8988T (cell line): Measurements from ENCODE around the gene NFE2L2.
"Not testable (repeated sequence)": the region's sequence is repeated elsewhere in the genome, so short reads cannot be mapped to it uniquely, and the experiment has no call there.

Experiments used
- DNase-seq: peaks from one replicate; pipeline ENCODE4 v3.0.0; 2011

NFE2L2 gene

GRCh38 chr2:177264693-177265587 lies at the start of gene NFE2L2:
Gene NFE2L2 (minus strand): TSS chr2:177264727. CDS start chr2:177264576, 151 bp downstream.
- peak; percentile 77 for DNase-seq

GRCh38 chr2:177314194-177314593 lies 49.7 kb upstream of the NFE2L2 start:
- DNase-seq, result no peak

- no peak for DNase-seq
Observed at GRCh38 chr2:177313162-177313781, 48.7 kb upstream of the NFE2L2 start.

- no peak for DNase-seq
Observed at GRCh38 chr2:177312562-177312961, 48.0 kb upstream of the NFE2L2 start.

- DNase-seq, result not testable (repeated sequence)
Observed at GRCh38 chr2:177309672-177310309, 45.3 kb upstream of the NFE2L2 start.

- DNase-seq, result no peak
Observed at GRCh38 chr2:177306550-177306949, 42.0 kb upstream of the NFE2L2 start.

DNA sequence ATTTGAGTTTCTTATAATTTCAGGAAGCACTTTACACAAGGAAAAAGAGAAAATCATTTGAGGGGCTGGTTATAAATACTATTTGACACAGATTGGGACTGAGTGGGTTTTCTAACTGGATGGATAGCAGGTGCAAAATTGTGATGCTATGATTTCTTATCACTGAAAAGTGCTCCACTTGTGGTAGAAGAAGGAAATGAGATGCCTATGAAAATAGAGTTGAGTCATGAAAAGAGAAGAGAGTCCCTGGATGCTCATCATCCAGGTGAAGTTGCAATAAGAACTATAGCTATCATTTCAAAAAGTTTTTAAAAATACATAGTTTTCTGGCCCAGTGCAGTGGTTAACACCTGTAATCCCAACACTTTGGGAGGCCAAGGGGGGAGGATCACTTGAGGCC lies 39.4 kb upstream of the NFE2L2 start:
- DNase-seq, result no peak

DNA sequence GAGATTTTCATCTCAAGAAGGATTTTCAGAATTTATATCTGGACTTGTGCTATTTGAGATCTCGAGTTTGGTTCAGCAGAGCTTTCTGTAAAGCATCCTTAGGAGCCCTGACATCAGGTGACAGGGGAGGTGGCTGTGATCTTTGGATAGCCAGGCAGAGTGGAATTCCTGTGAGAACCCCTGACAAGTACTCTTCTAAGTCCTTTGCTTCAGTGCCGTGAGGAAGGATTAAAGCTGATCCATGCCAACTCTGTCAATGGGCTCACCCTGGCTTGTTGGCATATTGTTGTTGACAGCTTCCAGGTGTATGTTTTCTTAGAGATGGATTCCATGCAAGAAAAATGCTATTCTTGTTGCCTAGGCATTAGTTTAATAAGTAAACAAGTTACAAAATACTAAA lies 38.0 kb upstream of the NFE2L2 start:
- DNase-seq, result no peak

- DNase-seq, result no peak
Observed at GRCh38 chr2:177298191-177298590, 33.7 kb upstream of the NFE2L2 start.

- no peak for DNase-seq
Observed at GRCh38 chr2:177296040-177296439, 31.5 kb upstream of the NFE2L2 start.

DNA sequence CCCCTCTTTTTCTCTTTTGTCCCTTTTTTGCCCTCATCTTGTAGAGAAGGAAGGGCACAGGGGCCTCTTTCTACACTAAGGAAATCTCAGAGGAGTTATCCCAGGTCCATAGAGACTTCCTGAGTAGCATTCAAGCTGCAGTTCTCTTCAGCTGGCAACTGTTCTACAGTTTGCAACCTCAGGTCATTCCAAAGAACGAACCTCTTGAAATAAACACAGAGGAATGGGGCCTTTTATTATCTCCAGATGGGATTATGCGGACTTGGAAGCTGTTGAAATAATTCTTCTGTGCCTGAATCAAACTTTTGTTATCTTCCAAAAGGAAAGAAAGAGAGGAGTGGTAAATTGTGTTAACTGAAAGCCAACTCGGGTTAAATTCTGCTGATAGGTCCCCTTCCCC lies 31.0 kb upstream of the NFE2L2 start:
- no peak for DNase-seq

DNA sequence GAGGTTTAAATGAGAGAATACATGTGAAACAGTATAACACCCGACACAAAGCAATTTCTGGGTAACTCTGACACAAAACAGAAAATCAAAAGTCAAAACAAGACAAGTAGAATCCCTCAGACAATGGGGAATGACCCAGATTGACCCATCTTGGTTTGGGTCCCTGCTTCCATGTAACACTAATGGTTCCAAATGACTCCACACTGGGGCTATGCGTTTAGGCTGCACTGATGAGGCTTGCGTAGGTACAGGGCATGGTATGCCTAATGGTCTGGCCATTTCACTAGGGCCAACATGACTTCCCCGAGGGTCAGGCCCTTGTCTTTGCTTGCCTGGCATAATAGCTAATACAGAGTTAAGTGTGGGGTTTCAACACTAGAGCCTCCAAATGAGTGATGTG lies 27.2 kb upstream of the NFE2L2 start:
- no peak for DNase-seq

DNA sequence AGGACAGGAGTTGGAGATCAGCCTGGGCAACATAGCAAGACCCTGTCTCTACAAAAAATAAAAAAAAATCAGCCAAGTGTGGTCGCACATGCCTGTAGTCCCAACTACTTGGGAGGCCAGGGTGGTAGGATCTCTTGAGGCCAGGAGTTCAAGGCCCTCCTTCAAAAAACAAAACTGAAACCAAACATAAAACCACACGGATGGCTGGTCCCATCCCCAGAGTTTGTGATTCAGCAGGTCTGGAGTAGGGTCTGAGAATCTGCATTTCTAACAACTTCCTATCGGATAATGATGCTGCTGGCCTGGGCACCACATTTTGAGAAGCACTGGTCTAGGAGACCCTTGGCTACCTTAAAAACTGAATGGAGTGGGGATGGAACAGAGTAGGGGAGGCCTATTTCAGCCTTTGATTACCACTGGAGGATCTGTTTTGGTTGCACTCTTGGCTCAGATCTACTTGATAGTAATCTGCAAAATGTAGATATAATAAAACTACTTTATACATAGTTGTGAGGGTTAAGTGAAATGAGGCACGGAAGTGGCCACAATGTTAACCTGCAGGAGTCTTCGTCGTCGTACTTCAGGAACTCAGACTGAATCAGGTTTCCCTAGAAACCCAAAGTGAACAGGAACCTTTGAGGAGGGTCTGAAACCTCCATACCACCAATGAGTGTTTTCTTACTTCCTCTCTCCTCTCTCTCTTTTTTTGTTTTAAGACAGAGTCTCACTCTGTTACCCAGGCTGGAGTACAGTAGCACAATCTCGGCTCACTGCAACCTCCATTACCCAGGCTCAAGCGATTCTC lies 25.5 kb upstream of the NFE2L2 start:
- no peak for DNase-seq

DNA sequence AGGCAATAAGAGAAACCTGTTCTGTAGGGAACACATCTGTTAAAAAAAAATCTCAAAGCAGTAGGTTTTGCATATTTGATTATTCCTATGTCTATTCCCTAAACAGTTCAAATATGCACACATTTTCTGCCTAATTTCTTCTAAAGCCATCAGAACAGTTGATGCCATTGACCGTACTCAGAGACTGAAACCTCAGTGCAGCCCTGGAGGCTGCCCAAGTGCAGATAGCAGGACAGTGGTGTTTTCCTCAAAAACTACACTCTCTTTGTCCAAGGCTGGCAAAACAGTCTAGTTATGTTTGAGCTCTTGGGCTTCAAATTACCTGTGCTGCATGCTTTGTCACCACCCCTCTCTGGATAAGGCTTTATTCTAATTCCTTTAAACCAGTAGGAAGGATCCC lies 23.3 kb upstream of the NFE2L2 start:
- no peak for DNase-seq

- DNase-seq, result no peak
Observed at GRCh38 chr2:177285892-177286715, 21.6 kb upstream of the NFE2L2 start.

GRCh38 chr2:177284531-177284930 lies 20.0 kb upstream of the NFE2L2 start:
- no peak for DNase-seq

- no peak for DNase-seq
Observed at GRCh38 chr2:177283906-177284305, 19.4 kb upstream of the NFE2L2 start.

- no peak for DNase-seq
Observed at GRCh38 chr2:177282787-177283572, 18.5 kb upstream of the NFE2L2 start.

DNA sequence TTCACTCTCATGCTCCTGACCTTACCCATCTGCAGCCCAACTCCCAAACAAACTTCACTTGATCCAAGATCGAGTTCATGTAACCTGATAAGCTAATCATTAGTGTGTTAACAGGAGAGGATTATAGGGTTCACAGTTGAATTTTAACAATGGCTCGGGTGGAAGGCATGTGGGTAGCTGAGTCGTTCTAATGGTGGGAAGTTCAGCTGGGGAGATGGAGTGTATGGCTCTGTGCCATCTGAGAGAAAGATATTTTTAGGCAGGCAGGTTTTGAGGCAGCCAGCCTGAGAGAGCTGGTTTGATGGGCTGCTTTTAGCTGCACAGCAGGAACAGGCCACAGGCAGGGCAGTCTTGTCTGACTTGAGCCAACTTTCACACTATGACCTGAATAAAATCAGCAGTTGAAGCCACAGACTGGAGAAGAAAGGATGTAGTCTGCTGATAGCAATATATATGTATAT lies 17.7 kb upstream of the NFE2L2 start:
- DNase-seq, result no peak

GRCh38 chr2:177281400-177282180 lies 17.1 kb upstream of the NFE2L2 start:
- no peak for DNase-seq
